ENCODE data around the gene PABPC1L. TPM values are rescaled to one million over a fixed set of nuclear protein-coding genes. Genes with fewer than 3 reads are reported as not detected.
A peak's percentile ranks its signal among the peaks of the same experiment; 100 is the strongest.

Gene PABPC1L
- total and polyA plus RNA-seq, 2 of the 13 experiments (the other 11 are each of a cell fraction or from before 2014, with no cell fraction given), result 30.8 to 252 TPM

DNA sequence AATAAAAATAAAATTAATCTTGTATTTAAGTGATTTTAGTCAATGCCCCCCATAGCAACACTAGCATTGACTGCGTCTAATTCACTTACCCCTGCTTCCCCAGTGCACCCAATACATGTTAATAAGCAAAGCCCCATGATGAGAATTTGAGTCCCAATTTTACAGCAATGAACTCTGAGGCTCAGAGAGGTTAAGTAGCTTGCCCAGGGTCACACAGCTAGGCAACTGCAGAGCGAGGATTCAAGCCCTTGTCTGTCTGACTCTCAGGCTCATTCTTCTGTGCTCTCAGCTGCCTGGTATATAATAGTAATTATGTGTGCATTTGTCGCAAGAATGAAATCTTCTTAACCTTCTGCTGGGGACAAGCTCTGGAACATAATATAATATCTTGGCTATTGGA, 8.5 kb downstream of the PABPC1L start:
- in situ Hi-C loops (cut with HindIII; ENCODE audit: extremely low pct_ligation_motif_present, low pct_unique_long_range_greater_than_20kb), result no loop called here
- no peak overlapping the region for H3K4me3 ChIP-seq (replicated peaks in 1 of 3; ENCODE audit: insufficient read depth in 1 of 3, low read depth in 2 of 3, low read length in 3 of 3)
- no peak overlapping the region for H2AFZ ChIP-seq (ENCODE audit: low read length)
- no peaks in the 10 kb centered on the region for H3K27me3 ChIP-seq (ENCODE audit: control insufficient read depth in 1 of 2, insufficient read depth in 2 of 2, low read length in 2 of 2)
- POLR2A ChIA-PET, result interaction anchor here (0.9 kb wide), 1 partner anchor 9 kb away, joined by 3 read pairs; the partner anchor contains the start of gene PABPC1L
- CTCF ChIA-PET (ENCODE audit: low intra/inter-chr PET ratio, low total read pairs), result no interaction called here
- peaks cover 26 to 74% of the 10 kb centered on the region in 2 experiments for H3K36me3 ChIP-seq (replicated peaks in 1 of 2; ENCODE audit: control insufficient read depth in 1 of 2, insufficient read depth in 2 of 2, low read length in 2 of 2)
- DNase-seq (ENCODE audit: low spot score) (no peak), ATAC-seq (no peak), FAIRE-seq (no peak)
- intact Hi-C loops (cut with micrococcal nuclease; ENCODE audit: unreplicated experiment), result no loop called here
- no peaks in the 10 kb centered on the region for H3K4me1 ChIP-seq (ENCODE audit: insufficient read depth, low read length)
- no peak overlapping the region for H3K27ac ChIP-seq (ENCODE audit: extremely low read length, insufficient read depth, low read length)
- no peaks in the 10 kb centered on the region for H3K9me3 ChIP-seq (ENCODE audit: low read length)
- no peaks in the 10 kb centered on the region for H3K79me2 ChIP-seq (ENCODE audit: insufficient read depth, low read length)
- peak; percentile 85; the same call in 1 of the 2 replicates for TF ChIP-seq ZNF768 (CRISPR knock-in tag; IDR thresholded peaks at IDR 0.05)
- peak; percentile 56; the same call in 1 of the 2 replicates for TF ChIP-seq ZMYM3 (CRISPR knock-in tag; IDR thresholded peaks at IDR 0.05)
- TF ChIP-seq SRF (IDR thresholded peaks at IDR 0.05; ENCODE audit: low read depth, low read length), result no peak
- no peak overlapping the region for H3K9ac ChIP-seq (ENCODE audit: insufficient read depth, low read depth, low read length)
- BruUV-seq (replicated peaks), result no TSS peak
- no peaks in the 10 kb centered on the region for H4K20me1 ChIP-seq (ENCODE audit: insufficient read depth, low read length)
- WGBS (ENCODE audit: low lambda C conversion rate), result 95% methylated on average over 3 of the region's 3 CpGs
- no peak overlapping the region for H3K4me2 ChIP-seq (ENCODE audit: low read depth, low read length)

GRCh38 chr20:44918761-44919160, 8.9 kb downstream of the PABPC1L start:
- H3K9ac ChIP-seq (ENCODE audit: insufficient read depth, low read depth, low read length), result no peak overlapping the region
- no peaks in the 10 kb centered on the region for H4K20me1 ChIP-seq (ENCODE audit: insufficient read depth, low read length)
- no peak for FAIRE-seq
- H3K36me3 ChIP-seq (replicated peaks in 1 of 2; ENCODE audit: control insufficient read depth in 1 of 2, insufficient read depth in 2 of 2, low read length in 2 of 2), result peaks cover 28 to 73% of the 10 kb centered on the region in 2 experiments
- H3K9me3 ChIP-seq (ENCODE audit: low read length), result no peaks in the 10 kb centered on the region
- ChIA-PET CTCF (ENCODE audit: low intra/inter-chr PET ratio, low total read pairs) (no interaction called here), POLR2A (interaction anchor here (0.9 kb wide), 1 partner anchor 9 kb away, joined by 3 read pairs; the partner anchor contains the start of gene PABPC1L)
- H3K27ac ChIP-seq (ENCODE audit: extremely low read length, insufficient read depth, low read length), result no peak overlapping the region
- in situ Hi-C loops (cut with HindIII; ENCODE audit: extremely low pct_ligation_motif_present, low pct_unique_long_range_greater_than_20kb) (no loop called here), intact Hi-C loops (cut with micrococcal nuclease; ENCODE audit: unreplicated experiment) (no loop called here)
- no peaks in the 10 kb centered on the region for H3K79me2 ChIP-seq (ENCODE audit: insufficient read depth, low read length)
- H3K4me3 ChIP-seq (replicated peaks in 1 of 3; ENCODE audit: insufficient read depth in 1 of 3, low read depth in 2 of 3, low read length in 3 of 3), result no peak overlapping the region
- WGBS (ENCODE audit: low lambda C conversion rate), result 96% methylated on average over 10 of the region's 10 CpGs
- H3K4me2 ChIP-seq (ENCODE audit: low read depth, low read length), result no peak overlapping the region
- no peaks in the 10 kb centered on the region for H3K27me3 ChIP-seq (ENCODE audit: control insufficient read depth in 1 of 2, insufficient read depth in 2 of 2, low read length in 2 of 2)
- no peak for DNase-seq (ENCODE audit: low spot score)
- no peaks in the 10 kb centered on the region for H3K4me1 ChIP-seq (ENCODE audit: insufficient read depth, low read length)
- no TSS peak for BruUV-seq (replicated peaks)
- H2AFZ ChIP-seq (ENCODE audit: low read length), result no peak overlapping the region
- no peak for ATAC-seq
- no peak for TF ChIP-seq ZNF724P (CRISPR knock-in tag; IDR thresholded peaks at IDR 0.05; ENCODE audit: borderline replicate concordance)
- TF ChIP-seq, protein P1, sequence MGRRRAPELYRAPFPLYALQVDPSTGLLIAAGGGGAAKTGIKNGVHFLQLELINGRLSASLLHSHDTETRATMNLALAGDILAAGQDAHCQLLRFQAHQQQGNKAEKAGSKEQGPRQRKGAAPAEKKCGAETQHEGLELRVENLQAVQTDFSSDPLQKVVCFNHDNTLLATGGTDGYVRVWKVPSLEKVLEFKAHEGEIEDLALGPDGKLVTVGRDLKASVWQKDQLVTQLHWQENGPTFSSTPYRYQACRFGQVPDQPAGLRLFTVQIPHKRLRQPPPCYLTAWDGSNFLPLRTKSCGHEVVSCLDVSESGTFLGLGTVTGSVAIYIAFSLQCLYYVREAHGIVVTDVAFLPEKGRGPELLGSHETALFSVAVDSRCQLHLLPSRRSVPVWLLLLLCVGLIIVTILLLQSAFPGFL (CRISPR knock-in tag; IDR thresholded peaks at IDR 0.05), result no peak
- no peak for TF ChIP-seq MED13 (CRISPR knock-in tag; IDR thresholded peaks at IDR 0.05)
- TF ChIP-seq ZNF224 (CRISPR knock-in tag; IDR thresholded peaks at IDR 0.05), result no peak
- no peak for TF ChIP-seq MED1 (CRISPR knock-in tag; IDR thresholded peaks at IDR 0.05)
- no peak for TF ChIP-seq FIP1L1 (IDR thresholded peaks at IDR 0.05; ENCODE audit: borderline replicate concordance, insufficient read depth, low read depth, low read length)
- no peak for TF ChIP-seq NFIB (CRISPR knock-in tag; IDR thresholded peaks at IDR 0.05; ENCODE audit: borderline replicate concordance)
- TF ChIP-seq TEAD3 (CRISPR knock-in tag; optimal IDR thresholded peaks at IDR 0.05; ENCODE audit: borderline replicate concordance), result no peak
- TF ChIP-seq ZNF143 (CRISPR knock-in tag; IDR thresholded peaks at IDR 0.05), result no peak
- TF ChIP-seq, protein P2, sequence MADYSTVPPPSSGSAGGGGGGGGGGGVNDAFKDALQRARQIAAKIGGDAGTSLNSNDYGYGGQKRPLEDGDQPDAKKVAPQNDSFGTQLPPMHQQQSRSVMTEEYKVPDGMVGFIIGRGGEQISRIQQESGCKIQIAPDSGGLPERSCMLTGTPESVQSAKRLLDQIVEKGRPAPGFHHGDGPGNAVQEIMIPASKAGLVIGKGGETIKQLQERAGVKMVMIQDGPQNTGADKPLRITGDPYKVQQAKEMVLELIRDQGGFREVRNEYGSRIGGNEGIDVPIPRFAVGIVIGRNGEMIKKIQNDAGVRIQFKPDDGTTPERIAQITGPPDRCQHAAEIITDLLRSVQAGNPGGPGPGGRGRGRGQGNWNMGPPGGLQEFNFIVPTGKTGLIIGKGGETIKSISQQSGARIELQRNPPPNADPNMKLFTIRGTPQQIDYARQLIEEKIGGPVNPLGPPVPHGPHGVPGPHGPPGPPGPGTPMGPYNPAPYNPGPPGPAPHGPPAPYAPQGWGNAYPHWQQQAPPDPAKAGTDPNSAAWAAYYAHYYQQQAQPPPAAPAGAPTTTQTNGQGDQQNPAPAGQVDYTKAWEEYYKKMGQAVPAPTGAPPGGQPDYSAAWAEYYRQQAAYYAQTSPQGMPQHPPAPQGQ (CRISPR knock-in tag; IDR thresholded peaks at IDR 0.05; ENCODE audit: borderline replicate concordance), result no peak
- TF ChIP-seq ZNF558 (CRISPR knock-in tag; IDR thresholded peaks at IDR 0.05; ENCODE audit: borderline replicate concordance), result no peak
- no peak for TF ChIP-seq ZNF570 (CRISPR knock-in tag; IDR thresholded peaks at IDR 0.05; ENCODE audit: borderline replicate concordance)

Data from HepG2 (cell line).